ACC112 (cell line): ENCODE measurements around the gene GPER1.

ENCODE experiments used
- H2AFZ ChIP-seq: fragments of 200-600 bp; sonication (generic); one replicate; pipeline ENCODE4 v1.6.0; 2017; ENCODE audit warnings: antibody characterized with exemption, low read length; ENCODE audit not compliant: unreplicated experiment
- H3K27ac ChIP-seq: fragments of 200-600 bp; sonication (generic); 2 replicates; pipeline ENCODE4 v1.5.1; 2014; ENCODE audit warnings: low read depth, mild to moderate bottlenecking, antibody characterized with exemption, low read length, moderate library complexity
- H3K27me3 ChIP-seq: fragments of 200-600 bp; sonication (generic); 2 replicates; pipeline ENCODE4 v1.6.1; 2014; ENCODE audit warnings: mild to moderate bottlenecking, antibody characterized with exemption, low read length, moderate library complexity, mixed read lengths; ENCODE audit not compliant: insufficient read depth
- H3K36me3 ChIP-seq: fragments of 200-600 bp; sonication (generic); 2 replicates; pipeline ENCODE4 v1.6.1; 2016; ENCODE audit warnings: mild to moderate bottlenecking, antibody characterized with exemption, low read length, moderate library complexity, mixed read lengths; ENCODE audit not compliant: insufficient read depth
- H3K4me1 ChIP-seq: fragments of 200-600 bp; sonication (generic); one replicate; pipeline ENCODE4 v1.6.1; 2016; ENCODE audit warnings: low read length, mixed read lengths; ENCODE audit not compliant: insufficient read depth, unreplicated experiment, control insufficient read depth
- H3K4me3 ChIP-seq: fragments of 200-600 bp; sonication (generic); 2 replicates; pipeline ENCODE4 v1.5.1; 2014; ENCODE audit warnings: mild to moderate bottlenecking, low read depth, low read length
- H3K79me2 ChIP-seq: fragments of 200-600 bp; sonication (generic); one replicate; pipeline ENCODE4 v1.6.0; 2016; ENCODE audit warnings: low read length; ENCODE audit not compliant: control insufficient read depth, unreplicated experiment, insufficient read depth

The GPER1 gene

GRCh38 chr7:1092161-1092632, 4.3 kb downstream of the GPER1 start:
- Histone ChIP-seq H3K79me2 (peaks cover 2% of the 10 kb centered on the region), H3K27ac (no peak overlapping the region), H2AFZ (no peak overlapping the region), H3K4me3 (no peak overlapping the region), H3K4me1 (peaks cover 20% of the 10 kb centered on the region), H3K27me3 (no peaks in the 10 kb centered on the region), H3K36me3 (no peaks in the 10 kb centered on the region)

- Histone ChIP-seq H3K79me2 (no peaks in the 10 kb centered on the region), H3K4me3 (no peak overlapping the region), H3K27ac (no peak overlapping the region), H2AFZ (no peak overlapping the region), H3K27me3 (no peaks in the 10 kb centered on the region), H3K4me1 (peaks cover 14% of the 10 kb centered on the region), H3K36me3 (no peaks in the 10 kb centered on the region)
Measured at GRCh38 chr7:1092806-1093501, 5.0 kb downstream of the GPER1 start.

- no peak overlapping the region for H3K27ac ChIP-seq
- no peak overlapping the region for H3K4me3 ChIP-seq
- H3K4me1 ChIP-seq = peaks cover 8% of the 10 kb centered on the region
- H3K36me3 ChIP-seq = no peaks in the 10 kb centered on the region
- no peaks in the 10 kb centered on the region for H3K27me3 ChIP-seq
- no peak overlapping the region for H2AFZ ChIP-seq
- no peaks in the 10 kb centered on the region for H3K79me2 ChIP-seq
Measured at GRCh38 chr7:1093502-1093843, 5.6 kb downstream of the GPER1 start.

GRCh38 chr7:1093916-1094508, 6.1 kb downstream of the GPER1 start:
- H3K36me3 ChIP-seq = no peaks in the 10 kb centered on the region
- no peaks in the 10 kb centered on the region for H3K27me3 ChIP-seq
- H3K79me2 ChIP-seq = no peaks in the 10 kb centered on the region
- H3K4me3 ChIP-seq = no peak overlapping the region
- peaks cover 3% of the 10 kb centered on the region for H3K4me1 ChIP-seq
- no peak overlapping the region for H3K27ac ChIP-seq
- no peak overlapping the region for H2AFZ ChIP-seq

- Histone ChIP-seq H3K79me2 (no peaks in the 10 kb centered on the region), H3K36me3 (no peaks in the 10 kb centered on the region), H3K27me3 (no peaks in the 10 kb centered on the region), H3K27ac (no peak overlapping the region), H3K4me1 (no peaks in the 10 kb centered on the region), H3K4me3 (no peak overlapping the region), H2AFZ (no peak overlapping the region)
Measured at GRCh38 chr7:1094870-1095269, 7.0 kb downstream of the GPER1 start.

GRCh38 chr7:1095621-1096155, 7.8 kb downstream of the GPER1 start:
- Histone ChIP-seq H2AFZ (no peak overlapping the region), H3K4me3 (no peak overlapping the region), H3K4me1 (no peaks in the 10 kb centered on the region), H3K79me2 (no peaks in the 10 kb centered on the region), H3K27ac (no peak overlapping the region), H3K36me3 (no peaks in the 10 kb centered on the region), H3K27me3 (no peaks in the 10 kb centered on the region)

- Histone ChIP-seq H2AFZ (no peak overlapping the region), H3K27me3 (no peaks in the 10 kb centered on the region), H3K27ac (no peak overlapping the region)
Measured at GRCh38 chr7:1096156-1097119, 8.5 kb downstream of the GPER1 start.

GRCh38 chr7:1097120-1097504, 9.2 kb downstream of the GPER1 start:
- H3K27me3 ChIP-seq = no peaks in the 10 kb centered on the region
- H3K4me1 ChIP-seq = no peaks in the 10 kb centered on the region
- no peak overlapping the region for H2AFZ ChIP-seq
- H3K4me3 ChIP-seq = no peak overlapping the region
- no peaks in the 10 kb centered on the region for H3K36me3 ChIP-seq
- H3K27ac ChIP-seq = no peak overlapping the region
- no peaks in the 10 kb centered on the region for H3K79me2 ChIP-seq

More at GRCh38 chr7:1096156-1097119, 8.5 kb downstream of the GPER1 start:
- H3K4me3 ChIP-seq = no peak overlapping the region
- no peaks in the 10 kb centered on the region for H3K79me2 ChIP-seq
- H3K36me3 ChIP-seq = no peaks in the 10 kb centered on the region
- no peaks in the 10 kb centered on the region for H3K4me1 ChIP-seq

GRCh38 chr7:1098243-1099153, 10.6 kb downstream of the GPER1 start:
- H3K36me3 ChIP-seq = no peaks in the 10 kb centered on the region
- H3K27me3 ChIP-seq = no peaks in the 10 kb centered on the region
- no peak overlapping the region for H3K27ac ChIP-seq
- no peaks in the 10 kb centered on the region for H3K4me1 ChIP-seq
- no peaks in the 10 kb centered on the region for H3K79me2 ChIP-seq
- no peak overlapping the region for H3K4me3 ChIP-seq
- no peak overlapping the region for H2AFZ ChIP-seq

- Histone ChIP-seq H3K79me2 (no peaks in the 10 kb centered on the region), H3K4me3 (no peak overlapping the region), H2AFZ (no peak overlapping the region), H3K36me3 (no peaks in the 10 kb centered on the region), H3K27me3 (no peaks in the 10 kb centered on the region), H3K27ac (no peak overlapping the region), H3K4me1 (no peaks in the 10 kb centered on the region)
Measured at GRCh38 chr7:1099154-1099542, 11.2 kb downstream of the GPER1 start.
